Measurements from ENCODE around the gene SLC25A15.

SLC25A15 gene

GRCh38 chr13:40789275-40790153, at the start of gene SLC25A15:
SLC25A15 (plus strand) TSS chr13:40789611; CDS start chr13:40793227, 3,616 bp downstream.
- peak in 1 of 2 experiments; percentile 31 for DNase-seq (ENCODE audit: low read depth in 2 of 2)

- no peak for DNase-seq (ENCODE audit: low read depth in 2 of 2)
Observed at GRCh38 chr13:40749327-40749726, 40.1 kb upstream of the SLC25A15 start.

- DNase-seq (ENCODE audit: low read depth in 2 of 2), result no peak
Observed at GRCh38 chr13:40755082-40755700, 34.2 kb upstream of the SLC25A15 start.

- no peak for DNase-seq (ENCODE audit: low read depth in 2 of 2)
Observed at GRCh38 chr13:40756042-40756441, 33.4 kb upstream of the SLC25A15 start.

GRCh38 chr13:40758811-40759210, 30.6 kb upstream of the SLC25A15 start:
- DNase-seq (ENCODE audit: low read depth in 2 of 2), result no peak

GRCh38 chr13:40762849-40763248, 26.6 kb upstream of the SLC25A15 start:
- peak; percentile 31 to 32 for DNase-seq (ENCODE audit: low read depth in 2 of 2)

GRCh38 chr13:40764587-40765403, 24.6 kb upstream of the SLC25A15 start:
- DNase-seq (ENCODE audit: low read depth in 2 of 2), result no peak

- DNase-seq (ENCODE audit: low read depth in 2 of 2), result no peak
Observed at GRCh38 chr13:40765602-40766001, 23.8 kb upstream of the SLC25A15 start.

- DNase-seq (ENCODE audit: low read depth in 2 of 2), result no peak
Observed at GRCh38 chr13:40769970-40770369, 19.4 kb upstream of the SLC25A15 start.

- no peak for DNase-seq (ENCODE audit: low read depth in 2 of 2)
Observed at GRCh38 chr13:40770609-40770933, 18.8 kb upstream of the SLC25A15 start.

- DNase-seq (ENCODE audit: low read depth in 2 of 2), result peak; percentile 74 to 79
Observed at GRCh38 chr13:40770934-40771618, 18.3 kb upstream of the SLC25A15 start, which contains the start of gene MRPS31. MRPS31 (minus strand) TSS chr13:40771190; CDS start chr13:40771136, 54 bp downstream.

- no peak for DNase-seq (ENCODE audit: low read depth in 2 of 2)
Observed at GRCh38 chr13:40772765-40773473, 16.5 kb upstream of the SLC25A15 start.

GRCh38 chr13:40774672-40775071, 14.7 kb upstream of the SLC25A15 start:
- no peak for DNase-seq (ENCODE audit: low read depth in 2 of 2)

GRCh38 chr13:40776232-40776631, 13.2 kb upstream of the SLC25A15 start:
- DNase-seq (ENCODE audit: low read depth in 2 of 2), result no peak

- DNase-seq (ENCODE audit: low read depth in 2 of 2), result no peak
Observed at GRCh38 chr13:40776681-40777165, 12.7 kb upstream of the SLC25A15 start.

GRCh38 chr13:40777166-40777808, 12.1 kb upstream of the SLC25A15 start:
- no peak for DNase-seq (ENCODE audit: low read depth in 2 of 2)

- no peak for DNase-seq (ENCODE audit: low read depth in 2 of 2)
Observed at GRCh38 chr13:40777809-40778175, 11.6 kb upstream of the SLC25A15 start.

GRCh38 chr13:40779049-40779448, 10.4 kb upstream of the SLC25A15 start:
- DNase-seq (ENCODE audit: low read depth in 2 of 2), result no peak

GRCh38 chr13:40779796-40780285, 9.6 kb upstream of the SLC25A15 start:
- DNase-seq (ENCODE audit: low read depth in 2 of 2), result no peak

GRCh38 chr13:40780822-40781401, 8.5 kb upstream of the SLC25A15 start:
- DNase-seq (ENCODE audit: low read depth in 2 of 2), result no peak
